Activated gamma-delta T cell (primary cell): Measurements from ENCODE around the gene MED27.
A peak's percentile ranks its signal among the peaks of the same experiment; 100 is the strongest.

Experiments
- DNase-seq: peaks from one replicate; lab custom pipeline; 2025; lab: John Stamatoyannopoulos, UW

Gene MED27

GRCh38 chr9:131856105-131856504, 223.6 kb downstream of the MED27 start:
- DNase-seq: no peak

GRCh38 chr9:131854896-131855613, 224.6 kb downstream of the MED27 start:
- no peak for DNase-seq

GRCh38 chr9:131854334-131854733, 225.3 kb downstream of the MED27 start:
- DNase-seq: no peak

GRCh38 chr9:131853434-131853833, 226.2 kb downstream of the MED27 start:
- no peak for DNase-seq

- DNase-seq: no peak
Observed at GRCh38 chr9:131851414-131851813, 228.3 kb downstream of the MED27 start.

- no peak for DNase-seq
Observed at GRCh38 chr9:131849391-131849790, 230.3 kb downstream of the MED27 start.

GRCh38 chr9:131848570-131849160, 231.0 kb downstream of the MED27 start:
- no peak for DNase-seq

GRCh38 chr9:131847665-131848354, 231.9 kb downstream of the MED27 start:
- no peak for DNase-seq

- no peak for DNase-seq
Observed at GRCh38 chr9:131845305-131846298, 234.1 kb downstream of the MED27 start.

GRCh38 chr9:131844745-131845118, 234.9 kb downstream of the MED27 start:
- DNase-seq: no peak

- no peak for DNase-seq
Observed at GRCh38 chr9:131843989-131844744, 235.5 kb downstream of the MED27 start.

GRCh38 chr9:131841765-131842318, 237.8 kb downstream of the MED27 start:
- no peak for DNase-seq

- no peak for DNase-seq
Observed at GRCh38 chr9:131840751-131841702, 238.6 kb downstream of the MED27 start.

GRCh38 chr9:131840220-131840619, 239.4 kb downstream of the MED27 start:
- DNase-seq: no peak

- DNase-seq: peak; percentile 38
Observed at GRCh38 chr9:131839281-131840084, 240.2 kb downstream of the MED27 start.

GRCh38 chr9:131838530-131839280, 241.0 kb downstream of the MED27 start:
- no peak for DNase-seq

GRCh38 chr9:131837836-131838235, 241.8 kb downstream of the MED27 start:
- DNase-seq: no peak

- no peak for DNase-seq
Observed at GRCh38 chr9:131837316-131837715, 242.4 kb downstream of the MED27 start.
